Endodermal cell (in vitro differentiated cells): Measurements from ENCODE around the gene TRMT61A. TPM values are rescaled to one million over a fixed set of nuclear protein-coding genes. Genes with fewer than 3 reads are reported as not detected.

Experiments used
- DNase-seq: peaks from one replicate; pipeline ENCODE4 v3.0.0-alpha.2; 2017
- H3K27ac ChIP-seq: 2 replicates; pipeline ENCODE4 v1.5.1; 2013; ENCODE audit warnings: mild to moderate bottlenecking, low read depth, low read length, moderate library complexity
- H3K27me3 ChIP-seq: 2 replicates; pipeline ENCODE4 v1.6.1; 2013; ENCODE audit warnings: mild to moderate bottlenecking, low read length, moderate library complexity; ENCODE audit not compliant: insufficient read depth, control insufficient read depth, poor library complexity, severe bottlenecking
- H3K36me3 ChIP-seq: 2 replicates; pipeline ENCODE4 v1.7.0; 2013; ENCODE audit warnings: mild to moderate bottlenecking, low read length, moderate library complexity; ENCODE audit not compliant: control insufficient read depth, insufficient read depth
- H3K4me1 ChIP-seq: one replicate; pipeline ENCODE4 v1.7.0; 2013; ENCODE audit warnings: low read length; ENCODE audit not compliant: control insufficient read depth, insufficient read depth
- H3K4me3 ChIP-seq: 2 replicates; pipeline ENCODE4 v1.5.1; 2013; ENCODE audit warnings: mild to moderate bottlenecking, low read length, moderate library complexity
- H3K9ac ChIP-seq: 2 replicates; pipeline ENCODE4 v1.6.1; 2013; ENCODE audit warnings: mild to moderate bottlenecking, low read length, moderate library complexity; ENCODE audit not compliant: poor library complexity, severe bottlenecking; ENCODE audit errors: extremely low read depth
- H3K9me3 ChIP-seq: 2 replicates; pipeline ENCODE4 v1.6.1; 2013; ENCODE audit warnings: mild to moderate bottlenecking, low read length, moderate library complexity; ENCODE audit not compliant: control insufficient read depth
- H3K27ac Mint-ChIP-seq: 2 replicates; pipeline ENCODE4 v1.8.0; 2020; ENCODE audit warnings: mixed read lengths
- H3K27me3 Mint-ChIP-seq: 2 replicates; pipeline ENCODE4 v1.8.0; 2021; ENCODE audit warnings: mild to moderate bottlenecking, mixed read lengths; ENCODE audit not compliant: insufficient read depth
- H3K36me3 Mint-ChIP-seq: 2 replicates; pipeline ENCODE4 v1.8.0; 2020; ENCODE audit warnings: low read depth, mixed read lengths
- H3K4me1 Mint-ChIP-seq: 2 replicates; pipeline ENCODE4 v1.8.0; 2020; ENCODE audit warnings: mixed read lengths
- H3K4me3 Mint-ChIP-seq: 2 replicates; pipeline ENCODE4 v1.8.0; 2020; ENCODE audit warnings: mild to moderate bottlenecking, moderate library complexity, mixed read lengths
- H3K9me3 Mint-ChIP-seq: 2 replicates; pipeline ENCODE4 v1.8.0; 2020; ENCODE audit warnings: mild to moderate bottlenecking, mixed read lengths
- CTCF ChIP-seq: fragments of 200-600 bp; sonication (generic); conservative IDR thresholded peaks from 2 replicates; pipeline ENCODE4 v1.5.0; 2021; ENCODE audit warnings: antibody characterized with exemption, mild to moderate bottlenecking
- WGBS, 2 experiments: methylation state at CpG; one replicate each; pipeline versions ENCODE4 v1.1.5 to v1.1.7; 2013; ENCODE audit warnings: missing lambda C conversion rate in 2 of 2, mixed read lengths in 1 of 2; ENCODE audit not compliant: insufficient coverage in 1 of 2, insufficient read length in 1 of 2; 5-methylcytosine and 5-hydroxymethylcytosine counted together
- total RNA-seq, 2 donors: library from RNA; stranded (reverse); fragmentation: NEBNext Ultra II Directional in 1 of 2; extraction: Animal tissue kit (Norgen Biotek cat#: 25700) in 1 of 2; gene quantifications; 2 replicates in 1 of 2; 3 replicates in 1 of 2; pipeline ENCODE4 v1.2.1, GENCODE V29; 2021

TRMT61A gene
- total RNA-seq, 2 donors from 2014 or later = 7.4 to 7.9 TPM

GRCh38 chr14:103507751-103508150 lies 21.2 kb upstream of the TRMT61A start:
- Mint-ChIP-seq H3K27ac (peak overlapping the region; percentile 0), H3K4me1 (no peaks in the 10 kb centered on the region), H3K4me3 (no peak overlapping the region), H3K36me3 (peaks cover 76% of the 10 kb centered on the region), H3K27me3 (no peaks in the 10 kb centered on the region), H3K9me3 (no peaks in the 10 kb centered on the region)
- peak; percentile 34 for TF ChIP-seq CTCF
- 90% methylated on average over 3 of the region's 3 CpGs; no CpG with 5 or more reads in 1 of the 2 experiments for WGBS, 2 experiments
- Histone ChIP-seq H3K27ac (no peak overlapping the region), H3K9me3 (no peaks in the 10 kb centered on the region), H3K9ac (no peak overlapping the region), H3K4me3 (no peak overlapping the region), H3K4me1 (no peaks in the 10 kb centered on the region), H3K36me3 (peaks cover 61% of the 10 kb centered on the region), H3K27me3 (no peaks in the 10 kb centered on the region)
- DNase-seq = peak; percentile 32

GRCh38 chr14:103508521-103509329 lies 20.3 kb upstream of the TRMT61A start:
- H3K9me3 Mint-ChIP-seq = no peaks in the 10 kb centered on the region
- Histone ChIP-seq H3K27ac (no peak overlapping the region), H3K27me3 (no peaks in the 10 kb centered on the region), H3K4me1 (no peaks in the 10 kb centered on the region), H3K9ac (no peak overlapping the region), H3K4me3 (no peak overlapping the region), H3K9me3 (no peaks in the 10 kb centered on the region), H3K36me3 (peaks cover 52% of the 10 kb centered on the region)
- peak; percentile 23 for DNase-seq
- H3K4me1 Mint-ChIP-seq = no peaks in the 10 kb centered on the region
- H3K27ac Mint-ChIP-seq = peak overlapping the region; percentile 36
- H3K36me3 Mint-ChIP-seq = peaks cover 69% of the 10 kb centered on the region
- H3K4me3 Mint-ChIP-seq = no peak overlapping the region
- TF ChIP-seq CTCF = no peak
- 90 to 93% methylated on average over 14 to 16 of the region's 16 CpGs for WGBS, 2 experiments
- no peaks in the 10 kb centered on the region for H3K27me3 Mint-ChIP-seq

GRCh38 chr14:103509864-103510723 lies 18.9 kb upstream of the TRMT61A start:
- Histone ChIP-seq H3K9me3 (no peaks in the 10 kb centered on the region), H3K27me3 (no peaks in the 10 kb centered on the region), H3K4me3 (no peak overlapping the region), H3K36me3 (peaks cover 41% of the 10 kb centered on the region), H3K27ac (no peak overlapping the region), H3K9ac (no peak overlapping the region), H3K4me1 (no peaks in the 10 kb centered on the region)
- Mint-ChIP-seq H3K9me3 (no peaks in the 10 kb centered on the region), H3K4me3 (no peak overlapping the region), H3K27ac (no peak overlapping the region), H3K36me3 (peaks cover 64% of the 10 kb centered on the region), H3K27me3 (no peaks in the 10 kb centered on the region), H3K4me1 (no peaks in the 10 kb centered on the region)
- DNase-seq = peak; percentile 31
- TF ChIP-seq CTCF = no peak
- WGBS, 2 experiments = 94% methylated on average over 11 of the region's 11 CpGs
